Activated naive CD8-positive, alpha-beta T cell treated with anti-CD3 and anti-CD28 coated beads for 36 hours (primary cell): ENCODE results near the gene PLAU. TPM values are rescaled to one million over a fixed set of nuclear protein-coding genes. Genes with fewer than 3 reads are reported as not detected.
"Not testable (repeated sequence)": the region's sequence is repeated elsewhere in the genome, so short reads cannot be mapped to it uniquely, and the experiment has no call there.

ENCODE experiments used
- DNase-seq: peaks from one replicate; pipeline ENCODE4 v3.0.0; 2021
- H3K27ac Mint-ChIP-seq: one replicate; pipeline ENCODE4 v1.8.0; 2022; ENCODE audit warnings: mild to moderate bottlenecking, moderate library complexity, mixed read lengths
- H3K27me3 Mint-ChIP-seq: one replicate; pipeline ENCODE4 v1.8.0; 2022; ENCODE audit warnings: mild to moderate bottlenecking, mixed read lengths
- H3K36me3 Mint-ChIP-seq: one replicate; pipeline ENCODE4 v1.8.0; 2021; ENCODE audit warnings: mild to moderate bottlenecking, mixed read lengths
- H3K4me1 Mint-ChIP-seq: one replicate; pipeline ENCODE4 v1.8.0; 2021; ENCODE audit warnings: mixed read lengths
- H3K4me3 Mint-ChIP-seq: one replicate; pipeline ENCODE4 v1.8.0; 2022; ENCODE audit warnings: mild to moderate bottlenecking, moderate library complexity, mixed read lengths
- H3K9me3 Mint-ChIP-seq: one replicate; pipeline ENCODE4 v1.8.0; 2022; ENCODE audit warnings: mixed read lengths
- total RNA-seq, 2 experiments: library from RNA; stranded (reverse); gene quantifications; one replicate each; pipeline ENCODE4 v1.2.3, GENCODE V29; 2021

Gene PLAU
- total RNA-seq, 2 experiments from 2014 or later, result 0.12 TPM; not detected in 1

DNA sequence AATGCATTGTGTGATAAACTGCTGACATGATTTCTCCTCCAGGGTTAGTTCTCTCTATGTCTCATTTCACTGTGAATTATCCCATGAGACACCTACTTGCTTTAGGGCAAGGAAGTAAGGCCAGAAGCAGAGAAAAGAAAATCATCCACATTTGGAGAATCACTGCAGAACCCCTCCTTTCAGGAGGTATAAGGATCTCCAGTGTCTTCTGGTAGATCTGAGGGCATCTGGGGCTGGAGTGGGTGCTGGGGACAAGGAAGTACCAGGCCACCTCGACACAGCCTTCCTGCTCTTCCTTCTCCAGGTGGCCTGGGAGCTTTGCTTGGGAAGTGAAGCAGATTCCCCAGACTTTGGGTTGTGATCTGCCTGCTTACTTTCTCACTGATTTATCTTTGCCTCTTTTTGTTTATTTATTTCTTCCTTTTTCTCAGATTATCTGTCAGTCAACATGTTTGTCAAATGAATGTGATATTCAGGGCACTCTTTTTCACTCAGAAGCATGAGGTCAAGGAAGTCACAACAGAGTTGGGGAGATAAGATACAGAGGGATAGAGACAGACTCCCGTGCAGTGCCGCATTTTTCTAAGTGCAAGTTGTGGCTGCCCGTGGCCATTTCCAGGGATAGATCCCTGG, 24.2 kb upstream of the PLAU start:
- no peak overlapping the region for H3K4me3 Mint-ChIP-seq
- H3K27me3 Mint-ChIP-seq, result peaks cover 3% of the 10 kb centered on the region
- H3K4me1 Mint-ChIP-seq, result peaks cover 2% of the 10 kb centered on the region
- H3K36me3 Mint-ChIP-seq, result no peaks in the 10 kb centered on the region
- H3K9me3 Mint-ChIP-seq, result no peaks in the 10 kb centered on the region
- DNase-seq, result no peak
- H3K27ac Mint-ChIP-seq, result no peak overlapping the region

DNA sequence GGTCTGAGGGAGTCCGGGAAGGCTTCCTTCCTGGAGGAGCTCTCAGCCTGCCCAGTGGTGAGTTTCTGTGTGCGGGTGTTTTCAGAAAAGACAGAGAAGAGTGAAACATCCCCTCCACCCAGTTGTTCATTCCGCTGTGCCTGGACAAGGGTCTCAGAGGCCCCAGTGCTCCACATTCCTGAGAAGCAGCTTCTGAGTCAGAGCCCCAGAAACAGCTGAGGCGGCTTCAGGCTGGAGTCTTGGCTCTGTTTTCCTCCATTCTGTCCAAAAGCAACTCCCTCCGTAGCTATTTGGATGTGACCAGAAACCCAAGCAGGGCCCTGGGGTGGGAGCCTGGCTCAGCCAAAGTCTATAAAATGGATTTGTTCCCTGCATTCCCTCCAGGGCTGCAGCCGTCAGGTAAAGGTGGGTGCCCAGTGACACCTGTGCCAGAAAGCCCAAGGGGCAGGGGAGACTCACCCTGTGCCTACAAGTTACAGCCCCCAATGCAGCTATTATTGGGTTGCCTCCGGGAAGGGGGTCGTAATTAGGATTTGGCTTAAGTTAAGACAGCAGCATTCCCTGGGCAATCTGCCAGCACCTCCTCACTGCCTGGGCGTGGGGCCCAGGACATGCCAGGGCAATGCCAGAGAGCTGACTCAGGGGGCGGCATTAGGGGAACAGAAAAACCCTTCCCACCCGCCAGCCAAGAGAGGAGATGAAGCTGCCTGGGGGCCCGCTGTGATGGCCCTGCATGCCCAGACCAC, 23.5 kb upstream of the PLAU start:
- Mint-ChIP-seq H3K36me3 (no peaks in the 10 kb centered on the region), H3K4me1 (peaks cover 2% of the 10 kb centered on the region)

DNA sequence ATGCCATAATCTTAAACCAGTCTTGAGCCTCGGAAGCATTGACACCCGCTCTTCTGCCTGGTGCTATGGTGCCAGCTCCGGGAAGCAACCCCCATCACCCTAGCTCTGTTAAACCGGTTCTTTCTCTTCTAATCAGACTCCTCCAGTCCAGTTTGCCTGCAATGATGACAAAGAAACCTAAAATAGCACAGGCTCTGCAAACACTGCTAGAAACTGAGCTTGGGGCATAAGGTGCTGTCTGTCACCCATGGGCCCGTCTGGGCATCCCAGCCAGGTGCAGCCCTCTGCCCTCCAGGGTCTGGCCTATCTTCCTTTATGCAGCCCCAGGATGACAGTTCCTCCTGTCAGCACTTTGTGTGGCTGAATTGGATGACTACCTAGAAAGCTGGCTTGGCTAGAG, 22.4 kb upstream of the PLAU start:
- H3K9me3 Mint-ChIP-seq, result no peaks in the 10 kb centered on the region
- H3K4me1 Mint-ChIP-seq, result peaks cover 2% of the 10 kb centered on the region
- no peak for DNase-seq
- no peak overlapping the region for H3K4me3 Mint-ChIP-seq
- peaks cover 3% of the 10 kb centered on the region for H3K27me3 Mint-ChIP-seq
- H3K36me3 Mint-ChIP-seq, result no peaks in the 10 kb centered on the region
- no peak overlapping the region for H3K27ac Mint-ChIP-seq

More for the DNA sequence above, 23.5 kb upstream of the PLAU start:
- Mint-ChIP-seq H3K9me3 (no peaks in the 10 kb centered on the region), H3K4me3 (no peak overlapping the region), H3K27me3 (peaks cover 3% of the 10 kb centered on the region), H3K27ac (no peak overlapping the region)
- DNase-seq, result no peak

DNA sequence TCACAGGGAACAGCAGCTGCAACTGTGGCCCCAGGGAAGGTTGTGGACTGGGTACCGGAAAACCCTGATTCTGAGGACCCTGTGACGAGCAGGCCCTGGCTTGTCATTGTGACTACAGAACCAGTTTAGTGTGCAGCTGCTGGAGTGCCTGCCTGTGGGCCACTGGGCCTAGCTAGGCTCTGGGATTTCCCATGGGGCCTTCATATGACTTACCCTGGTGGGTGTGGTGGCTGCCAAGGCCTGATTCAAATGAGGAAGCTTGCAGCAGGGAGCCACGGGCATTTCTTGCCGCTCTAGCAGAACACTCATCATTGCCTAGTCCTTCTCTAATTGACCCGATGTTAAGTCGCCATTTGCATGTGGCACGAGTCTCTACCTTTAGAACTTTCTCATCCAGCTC, 21.9 kb upstream of the PLAU start:
- H3K27me3 Mint-ChIP-seq, result peaks cover 3% of the 10 kb centered on the region
- H3K4me3 Mint-ChIP-seq, result no peak overlapping the region
- peaks cover 5% of the 10 kb centered on the region for H3K4me1 Mint-ChIP-seq
- no peak overlapping the region for H3K27ac Mint-ChIP-seq
- no peaks in the 10 kb centered on the region for H3K36me3 Mint-ChIP-seq
- H3K9me3 Mint-ChIP-seq, result no peaks in the 10 kb centered on the region
- peak; percentile 23 for DNase-seq

GRCh38 chr10:73889416-73889815, 21.5 kb upstream of the PLAU start:
- H3K4me3 Mint-ChIP-seq, H3K36me3 Mint-ChIP-seq, H3K27ac Mint-ChIP-seq, H3K9me3 Mint-ChIP-seq, H3K27me3 Mint-ChIP-seq, DNase-seq, H3K4me1 Mint-ChIP-seq: not testable (repeated sequence)

DNA sequence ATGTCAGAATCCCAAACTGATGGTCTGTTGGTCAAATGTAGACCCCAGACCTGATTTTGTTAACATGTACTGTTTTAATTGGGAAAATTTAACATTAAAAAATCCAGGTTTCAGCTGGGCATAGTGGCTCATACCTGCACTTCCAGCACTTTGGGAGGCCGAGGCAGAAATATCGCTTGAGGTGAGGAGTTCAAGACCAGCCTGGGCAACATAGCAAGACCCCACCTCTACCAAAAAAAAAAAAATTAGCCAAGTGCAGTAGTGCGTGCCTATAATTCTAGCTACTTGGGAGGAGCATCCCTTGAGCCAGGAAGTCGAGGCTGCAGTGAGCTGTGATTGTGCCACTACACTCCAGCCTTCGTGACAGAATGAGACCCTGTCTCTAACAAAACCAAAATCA, 20.7 kb upstream of the PLAU start:
- Mint-ChIP-seq H3K36me3 (no peaks in the 10 kb centered on the region), H3K4me1 (peaks cover 10% of the 10 kb centered on the region), H3K27ac (no peak overlapping the region), H3K27me3 (peaks cover 3% of the 10 kb centered on the region), H3K9me3 (no peaks in the 10 kb centered on the region), H3K4me3 (no peak overlapping the region)
- DNase-seq, result no peak

DNA sequence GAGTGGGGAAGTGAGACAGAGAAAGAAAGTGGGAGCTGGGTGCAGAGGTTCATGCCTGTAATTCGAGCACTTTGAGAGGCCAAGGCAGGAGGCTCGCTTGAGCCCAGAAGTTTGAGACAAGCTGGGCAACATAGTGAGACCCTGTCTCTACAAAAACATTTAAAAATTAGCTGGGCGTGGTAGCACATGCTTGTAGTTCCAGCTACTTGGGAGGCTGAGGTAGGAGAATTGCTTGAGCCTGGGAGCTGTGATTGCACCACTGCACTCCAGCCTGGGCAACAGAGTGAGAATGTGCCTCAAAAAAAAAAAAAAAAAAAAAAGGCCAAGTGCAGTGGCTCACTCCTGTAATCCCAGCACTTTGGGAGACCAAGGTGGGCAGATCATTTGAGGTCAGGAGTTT, 20.1 kb upstream of the PLAU start:
- H3K36me3 Mint-ChIP-seq, H3K9me3 Mint-ChIP-seq, H3K4me3 Mint-ChIP-seq, DNase-seq, H3K27ac Mint-ChIP-seq, H3K27me3 Mint-ChIP-seq: not testable (repeated sequence)
- peaks cover 10% of the 10 kb centered on the region for H3K4me1 Mint-ChIP-seq

DNA sequence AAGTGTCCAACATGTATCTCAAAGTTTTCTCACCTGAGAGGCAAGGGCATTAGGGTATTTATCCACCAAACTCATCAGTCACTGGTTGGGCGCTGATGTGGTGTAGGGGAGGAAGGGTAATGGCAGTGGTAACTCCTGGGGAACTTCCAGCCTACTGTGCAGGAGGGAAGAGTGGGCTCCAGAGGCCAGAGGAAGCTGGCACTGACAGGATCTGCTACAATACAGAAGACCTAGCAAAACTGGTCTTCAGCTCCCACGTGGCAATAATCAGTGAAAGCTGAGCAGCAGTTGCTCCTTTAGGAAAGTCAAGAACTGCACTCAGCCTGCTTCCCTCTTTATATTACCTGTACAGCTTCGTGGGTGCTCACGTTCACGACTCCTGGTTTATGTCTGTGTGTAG, 19.4 kb upstream of the PLAU start:
- H3K27me3 Mint-ChIP-seq, result no peaks in the 10 kb centered on the region
- DNase-seq, result no peak
- no peaks in the 10 kb centered on the region for H3K36me3 Mint-ChIP-seq
- no peak overlapping the region for H3K27ac Mint-ChIP-seq
- peaks cover 8% of the 10 kb centered on the region for H3K4me1 Mint-ChIP-seq
- H3K4me3 Mint-ChIP-seq, result no peak overlapping the region
- no peaks in the 10 kb centered on the region for H3K9me3 Mint-ChIP-seq

- no peak for DNase-seq
- no peak overlapping the region for H3K4me3 Mint-ChIP-seq
- no peaks in the 10 kb centered on the region for H3K9me3 Mint-ChIP-seq
- peaks cover 8% of the 10 kb centered on the region for H3K4me1 Mint-ChIP-seq
- H3K36me3 Mint-ChIP-seq, result no peaks in the 10 kb centered on the region
- no peak overlapping the region for H3K27ac Mint-ChIP-seq
- H3K27me3 Mint-ChIP-seq, result peaks cover 6% of the 10 kb centered on the region
These were observed 18.5 kb upstream of the PLAU start for GRCh38 chr10:73892310-73893030.

GRCh38 chr10:73893426-73893825, 17.5 kb upstream of the PLAU start:
- peaks cover 6% of the 10 kb centered on the region for H3K27me3 Mint-ChIP-seq
- no peaks in the 10 kb centered on the region for H3K36me3 Mint-ChIP-seq
- H3K4me3 Mint-ChIP-seq, result no peak overlapping the region
- no peaks in the 10 kb centered on the region for H3K9me3 Mint-ChIP-seq
- no peak for DNase-seq
- peaks cover 8% of the 10 kb centered on the region for H3K4me1 Mint-ChIP-seq
- H3K27ac Mint-ChIP-seq, result no peak overlapping the region

DNA sequence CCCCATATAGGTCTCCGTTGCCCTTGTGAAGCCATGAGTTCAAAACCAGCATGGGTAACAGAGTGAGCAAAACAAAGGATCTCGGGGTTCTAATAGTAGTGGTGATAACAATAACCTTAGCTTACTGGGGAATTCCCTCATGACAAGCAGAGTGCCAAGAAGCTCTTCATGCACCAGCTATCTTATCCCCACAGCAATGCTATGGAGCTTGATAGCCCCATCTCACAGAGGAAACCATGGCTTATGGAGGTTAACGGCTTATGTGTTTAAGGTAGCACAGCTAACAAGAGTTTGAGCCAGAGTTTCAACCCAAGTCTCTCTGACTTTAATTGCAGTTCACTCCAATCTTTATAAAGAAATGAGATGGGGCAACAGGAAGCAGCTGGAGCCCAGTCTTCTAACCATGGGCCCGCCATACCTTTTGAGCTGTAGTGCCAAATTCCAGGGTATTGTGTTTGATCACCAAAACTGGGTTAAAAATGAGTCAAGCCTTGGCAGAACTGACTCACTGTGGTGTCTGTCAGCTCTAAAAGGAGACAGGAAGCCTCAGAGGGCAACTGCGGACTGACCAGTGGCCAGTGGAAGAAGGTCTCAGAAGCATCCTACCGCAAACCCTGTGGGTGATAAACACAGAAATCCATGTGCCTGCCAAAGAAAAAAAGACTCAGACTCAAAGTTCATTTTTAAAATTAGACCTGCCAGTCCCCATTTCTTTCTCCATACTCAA, 16.5 kb upstream of the PLAU start:
- Mint-ChIP-seq H3K9me3 (no peaks in the 10 kb centered on the region), H3K4me1 (peaks cover 8% of the 10 kb centered on the region), H3K27ac (no peak overlapping the region), H3K27me3 (peaks cover 12% of the 10 kb centered on the region), H3K4me3 (no peak overlapping the region), H3K36me3 (no peaks in the 10 kb centered on the region)
- DNase-seq, result no peak

DNA sequence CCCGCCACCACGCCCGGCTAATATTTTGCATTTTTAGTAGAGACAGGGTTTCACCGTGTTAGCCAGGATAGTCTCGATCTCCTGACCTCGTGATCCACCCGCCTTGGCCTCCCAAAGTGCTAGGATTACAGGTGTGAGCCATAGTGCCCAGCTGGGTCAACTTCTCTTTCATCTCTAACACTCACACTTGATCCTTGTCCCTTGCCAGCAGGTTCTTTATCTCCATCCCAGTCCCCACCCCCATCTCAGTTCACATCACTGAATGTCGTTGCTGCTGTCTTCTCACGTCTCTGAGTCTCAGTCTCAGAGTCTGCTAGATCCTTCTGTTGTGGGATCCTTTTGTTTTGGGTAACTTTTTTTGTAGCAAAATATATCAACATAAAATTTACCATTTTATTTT, 15.6 kb upstream of the PLAU start:
- H3K27ac Mint-ChIP-seq, DNase-seq, H3K9me3 Mint-ChIP-seq, H3K36me3 Mint-ChIP-seq, H3K4me3 Mint-ChIP-seq, H3K4me1 Mint-ChIP-seq: not testable (repeated sequence)
- H3K27me3 Mint-ChIP-seq, result peaks cover 15% of the 10 kb centered on the region

DNA sequence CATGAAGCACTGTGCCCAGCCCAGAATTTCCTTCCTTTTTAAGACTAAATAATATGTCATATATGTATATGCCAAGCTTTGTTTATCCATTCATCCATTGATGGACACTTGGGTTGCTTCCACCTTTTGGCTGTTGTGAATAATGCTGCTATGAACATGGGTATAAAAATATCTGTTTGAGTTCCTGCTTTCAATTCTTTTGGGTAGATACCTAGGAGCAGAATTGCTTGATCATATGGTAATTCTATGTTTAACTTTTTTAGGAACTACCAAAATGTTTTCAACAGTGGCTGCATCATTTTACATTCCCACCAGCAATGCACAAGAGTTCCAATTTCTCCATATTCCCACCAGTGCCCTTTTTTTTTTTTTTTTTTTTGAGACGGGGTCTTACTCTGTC, 13.2 kb upstream of the PLAU start:
- H3K4me1 Mint-ChIP-seq, result peaks cover 8% of the 10 kb centered on the region
- H3K27ac Mint-ChIP-seq, result no peak overlapping the region
- peaks cover 30% of the 10 kb centered on the region for H3K27me3 Mint-ChIP-seq
- H3K36me3 Mint-ChIP-seq, result no peaks in the 10 kb centered on the region
- no peaks in the 10 kb centered on the region for H3K9me3 Mint-ChIP-seq
- no peak overlapping the region for H3K4me3 Mint-ChIP-seq
- DNase-seq, result no peak

- Mint-ChIP-seq H3K36me3 (no peaks in the 10 kb centered on the region), H3K27ac (no peak overlapping the region), H3K9me3 (no peaks in the 10 kb centered on the region), H3K4me1 (peaks cover 7% of the 10 kb centered on the region), H3K27me3 (peaks cover 36% of the 10 kb centered on the region), H3K4me3 (no peak overlapping the region)
- DNase-seq, result no peak
These were observed 12.1 kb upstream of the PLAU start for GRCh38 chr10:73898730-73899410.

- Mint-ChIP-seq H3K27ac (no peak overlapping the region), H3K4me3 (no peak overlapping the region), H3K36me3 (no peaks in the 10 kb centered on the region), H3K4me1 (peaks cover 2% of the 10 kb centered on the region), H3K27me3 (peaks cover 36% of the 10 kb centered on the region), H3K9me3 (no peaks in the 10 kb centered on the region)
- DNase-seq, result no peak
These were observed 11.5 kb upstream of the PLAU start for GRCh38 chr10:73899423-73899822.
